GM19395 (cell line): ENCODE data around the gene CHRNA10.

Experiments
- ATAC-seq: cut with Tn5 transposase; IDR thresholded peaks from one replicate; pipeline ENCODE4 v1.9.1; 2021; ENCODE audit warnings: mild to moderate bottlenecking, moderate library complexity; ENCODE audit not compliant: unreplicated experiment

CHRNA10 gene

DNA sequence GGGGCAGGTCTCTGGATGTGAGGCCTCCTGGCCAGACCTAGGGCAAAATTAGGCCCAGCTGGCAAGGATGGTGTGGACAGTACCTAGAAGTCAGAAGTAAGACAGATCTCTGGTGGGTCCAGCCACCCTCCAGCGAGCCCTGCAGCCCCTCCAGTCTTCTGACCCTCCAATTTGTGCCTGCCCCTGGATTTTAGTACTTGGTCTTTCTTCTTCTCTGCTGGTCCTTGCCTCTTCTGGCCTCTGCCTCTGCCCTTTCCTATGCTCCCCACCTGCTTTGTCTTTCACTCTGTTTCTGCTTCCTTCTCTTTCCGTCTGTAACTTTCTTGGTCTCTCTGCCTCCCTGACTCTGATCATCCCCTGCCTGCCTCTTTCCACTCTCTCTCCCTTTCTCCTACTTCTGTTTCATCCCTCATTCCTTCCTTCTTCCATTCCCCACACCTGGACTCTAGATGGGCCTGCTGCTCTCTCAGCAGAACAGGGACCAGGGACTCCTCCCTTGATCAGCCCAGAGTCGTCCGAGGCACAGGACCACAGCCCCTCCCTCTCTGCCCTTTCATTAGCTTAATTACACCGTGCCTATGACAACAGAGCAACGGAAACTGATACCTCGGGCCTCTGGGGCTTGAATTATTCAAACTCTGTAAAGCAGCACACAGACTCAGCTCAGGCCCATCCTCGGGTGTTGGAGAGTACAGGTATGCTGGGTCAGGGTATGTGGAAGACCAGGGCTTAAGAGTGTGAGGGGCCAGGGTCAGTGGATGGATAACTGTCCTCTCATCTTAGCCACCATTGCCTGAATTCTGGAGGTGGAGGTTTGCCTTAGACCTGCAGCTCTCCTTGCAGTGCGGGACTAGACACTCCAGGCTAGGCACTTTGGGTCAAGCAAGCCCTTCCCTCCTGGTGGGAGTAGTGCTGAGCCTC, at the start of gene CHRNA10:
TSS of gene CHRNA10 (minus strand) at position 51 of the 921 bp plus-strand sequence. CDS start 72 bp downstream, outside the sequence.
- no peak for ATAC-seq

DNA sequence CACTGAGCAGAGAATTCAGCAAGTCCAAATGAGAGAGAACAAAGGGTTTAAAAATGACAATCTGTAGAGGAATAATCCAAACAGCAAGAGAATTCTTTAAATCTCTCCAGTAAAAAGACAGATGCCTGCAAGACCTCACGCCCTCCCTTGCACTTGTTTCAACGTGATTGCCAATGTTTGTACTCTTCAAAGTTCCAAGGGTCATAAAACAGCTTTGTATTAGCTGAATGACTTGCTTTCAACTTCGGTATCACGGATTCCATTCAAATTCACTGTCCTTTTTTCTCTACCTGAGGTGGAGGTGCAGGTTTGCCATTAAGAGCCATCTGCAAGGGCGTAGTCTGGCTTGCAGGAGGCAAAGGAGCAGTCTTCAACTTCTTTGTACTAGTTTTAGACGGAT, 41.1 kb upstream of the CHRNA10 start:
- ATAC-seq = no peak

DNA sequence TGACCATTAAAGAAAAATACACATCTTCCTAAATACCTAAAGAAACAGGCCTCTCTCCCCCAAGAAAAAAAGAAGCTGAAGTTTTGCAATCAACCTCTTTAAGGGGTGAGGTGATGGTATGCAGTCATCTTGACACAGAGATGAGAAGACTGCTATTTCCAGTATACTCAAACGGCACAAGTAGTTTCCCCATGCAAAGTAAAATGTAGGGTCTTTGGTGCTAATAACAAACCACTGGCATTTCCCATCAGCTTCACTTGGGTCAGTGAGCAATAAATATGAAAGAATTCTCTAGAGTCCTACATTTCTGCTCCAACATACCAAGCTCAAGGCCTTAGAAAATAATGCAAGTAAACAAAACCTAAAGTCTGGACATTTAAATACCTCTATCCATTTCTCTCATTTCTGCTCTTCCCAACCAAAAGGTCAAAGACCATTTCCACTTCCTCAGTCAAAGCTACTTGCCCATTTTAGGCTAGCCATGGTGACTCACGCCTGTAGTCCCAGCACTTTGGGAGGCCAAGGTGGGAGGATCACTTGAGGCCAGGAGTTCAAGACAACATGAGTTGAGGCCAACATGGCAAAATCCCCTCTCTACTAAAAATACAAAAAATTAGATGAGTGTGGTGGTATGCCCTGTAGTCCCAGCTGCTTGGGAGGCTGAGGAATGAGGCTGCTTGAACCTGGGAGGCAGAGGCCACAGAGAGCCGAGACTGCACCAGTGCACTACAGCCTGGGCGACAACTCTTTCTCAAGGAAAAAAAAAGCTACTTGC, 39.5 kb upstream of the CHRNA10 start:
- ATAC-seq = no peak

GRCh38 chr11:3709977-3710376, 38.8 kb upstream of the CHRNA10 start:
- no peak for ATAC-seq

DNA sequence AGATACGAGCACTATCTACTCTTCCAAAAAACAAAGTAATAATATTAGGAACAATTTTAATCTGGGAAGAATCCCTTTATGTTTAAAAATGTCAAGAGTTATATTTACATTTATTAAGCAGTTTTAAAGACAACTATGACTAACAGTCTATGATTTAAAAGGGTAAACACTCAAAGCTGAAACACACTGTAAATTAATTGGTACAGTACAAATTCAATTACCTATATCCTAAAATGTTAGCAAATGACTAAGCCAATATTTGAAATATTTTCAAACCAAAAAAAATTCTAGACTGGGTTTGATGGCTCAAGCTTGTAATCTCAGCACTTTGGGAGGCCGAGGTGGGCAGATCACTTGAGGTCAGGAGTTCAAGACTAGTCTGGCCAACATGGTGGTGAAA, 36.0 kb upstream of the CHRNA10 start:
- no peak for ATAC-seq

- ATAC-seq = no peak
These were observed 32.2 kb upstream of the CHRNA10 start for GRCh38 chr11:3703383-3703782.

DNA sequence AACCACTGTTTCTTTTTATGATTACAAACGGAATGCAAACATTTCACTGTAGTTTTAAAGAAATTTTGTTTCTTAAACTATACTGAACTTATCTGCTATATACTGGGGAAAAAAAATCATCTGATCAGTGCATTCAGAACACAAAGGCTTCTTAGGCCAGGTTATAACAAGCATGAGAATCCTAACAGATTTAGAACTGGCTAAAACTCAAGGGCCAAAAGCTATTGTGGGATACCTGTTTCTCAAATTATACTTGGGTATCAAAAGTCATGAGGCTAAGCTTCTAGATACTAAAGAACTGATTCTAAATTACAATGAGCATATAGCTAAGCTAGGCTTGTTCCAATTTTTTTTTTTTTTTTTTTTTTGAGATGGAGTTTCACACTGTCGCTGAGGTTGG, 29.7 kb upstream of the CHRNA10 start:
- ATAC-seq = no peak

DNA sequence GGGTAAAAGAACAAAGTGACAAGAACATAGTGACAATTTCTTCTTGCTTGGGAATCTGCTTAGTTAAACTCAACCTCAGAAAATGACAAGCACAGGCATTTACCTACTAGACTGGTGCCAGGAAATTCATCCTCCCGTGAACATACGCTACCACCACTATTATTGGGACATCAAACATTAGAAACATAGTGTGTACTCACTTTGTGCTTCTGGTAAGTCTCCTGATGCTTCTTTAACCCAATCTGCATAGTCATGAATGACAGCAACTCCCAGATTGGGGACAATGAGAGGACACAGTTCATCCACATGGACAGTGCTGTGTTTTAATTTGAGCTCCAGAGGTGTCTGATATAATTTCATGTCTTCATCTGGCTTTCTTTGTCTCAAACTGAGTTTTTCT, 29.2 kb upstream of the CHRNA10 start:
- ATAC-seq = no peak

DNA sequence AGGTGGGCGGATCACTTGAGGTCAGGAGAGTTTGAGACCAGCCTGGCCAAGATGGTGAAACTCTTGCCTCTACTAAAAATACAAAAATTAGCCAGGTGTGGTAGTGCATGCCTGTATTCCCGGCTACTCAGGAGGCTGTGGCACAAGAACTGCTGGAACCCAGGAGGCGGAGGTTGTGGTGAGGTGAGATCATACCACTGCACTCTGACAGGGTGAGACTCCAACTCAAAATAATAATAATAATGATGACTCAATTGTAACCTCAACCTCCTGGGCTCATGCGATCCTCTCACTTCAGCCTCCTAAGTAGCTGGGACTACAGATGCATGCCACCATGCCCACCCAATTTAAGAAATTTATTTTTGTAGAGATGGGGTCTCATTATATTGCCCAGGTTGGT, 15.6 kb upstream of the CHRNA10 start:
- no peak for ATAC-seq

DNA sequence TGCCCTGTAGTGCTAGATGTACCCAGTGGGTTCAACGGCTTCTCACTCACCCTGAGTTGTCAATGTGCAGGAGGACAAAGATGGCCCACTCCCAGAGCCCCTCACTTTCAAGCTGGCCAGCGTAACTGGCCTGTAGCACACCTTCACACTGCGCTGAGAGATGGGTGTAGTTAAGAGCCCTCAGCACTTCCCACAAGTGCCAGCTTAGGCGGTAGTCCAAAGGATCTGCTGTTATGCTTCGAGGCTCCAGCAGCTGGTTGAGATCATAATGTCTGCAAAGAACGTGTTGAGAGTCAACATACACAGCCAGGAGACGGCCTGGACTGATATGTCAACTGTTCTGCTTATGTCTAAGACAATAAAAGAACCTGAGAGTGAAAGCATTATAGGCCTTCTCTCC, 14.7 kb upstream of the CHRNA10 start:
- no peak for ATAC-seq

DNA sequence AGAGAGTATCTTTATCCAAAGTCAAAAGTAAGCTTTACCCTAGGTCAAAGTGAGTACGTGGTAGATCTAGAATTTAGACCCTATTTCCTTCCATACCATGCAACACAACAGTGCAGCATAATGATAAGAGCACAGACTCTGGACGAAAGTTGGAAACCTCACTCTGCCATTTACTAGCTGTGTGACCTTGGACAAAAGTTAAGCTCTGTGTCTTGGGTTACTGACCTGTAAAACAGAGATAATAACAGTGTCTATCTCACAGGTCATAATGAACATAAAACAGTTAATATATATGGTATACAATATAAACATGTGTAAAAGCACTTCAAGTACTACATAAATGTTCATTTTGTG, 13.6 kb upstream of the CHRNA10 start:
- no peak for ATAC-seq

- no peak for ATAC-seq
These were observed 13.1 kb upstream of the CHRNA10 start for GRCh38 chr11:3684129-3684818.

GRCh38 chr11:3683039-3683438, 11.9 kb upstream of the CHRNA10 start:
- ATAC-seq = no peak

GRCh38 chr11:3679077-3679476, 7.9 kb upstream of the CHRNA10 start:
- no peak for ATAC-seq

DNA sequence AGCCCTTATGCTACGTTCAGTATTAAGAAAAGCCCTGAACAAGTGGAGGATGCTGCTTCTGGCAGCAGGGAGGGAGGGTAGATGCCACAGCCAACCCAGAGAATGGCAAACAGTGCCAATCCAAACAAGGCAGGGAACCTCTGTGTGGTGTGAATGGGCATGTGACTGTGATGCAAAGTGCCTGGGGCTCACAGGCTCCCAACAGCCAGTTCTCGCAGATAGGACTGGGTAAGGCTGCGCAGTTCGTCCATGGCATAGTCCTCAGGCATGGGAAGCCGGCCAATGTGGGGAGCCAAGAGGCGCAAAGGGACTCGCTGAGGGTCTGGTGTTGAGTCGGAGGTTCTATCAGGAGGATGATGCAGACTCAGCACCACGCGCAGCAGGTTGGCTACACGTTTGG, 4.8 kb upstream of the CHRNA10 start:
- ATAC-seq = no peak

DNA sequence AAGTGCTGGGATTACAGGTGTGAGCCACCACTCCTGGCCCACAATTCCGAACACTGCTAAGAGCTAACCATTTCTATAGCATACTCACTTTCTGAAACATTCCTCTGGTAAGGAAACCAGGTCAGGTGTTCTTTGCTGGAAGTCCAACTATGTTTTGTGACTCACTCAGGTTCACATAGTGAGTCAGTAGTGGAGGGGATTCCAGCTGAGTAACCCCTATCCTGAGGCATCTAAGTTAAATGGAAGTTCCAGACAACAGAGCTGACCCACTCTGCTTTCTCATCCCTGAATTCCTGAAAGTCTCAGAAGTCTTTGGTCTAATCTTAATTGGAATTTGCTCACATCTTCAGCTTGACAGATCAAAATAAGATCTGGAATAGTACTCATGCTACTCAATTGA, 3.0 kb upstream of the CHRNA10 start:
- no peak for ATAC-seq

- no peak for ATAC-seq
These were observed 1.4 kb downstream of the CHRNA10 start for GRCh38 chr11:3669742-3670183.

- ATAC-seq = no peak
These were observed 2.1 kb downstream of the CHRNA10 start for GRCh38 chr11:3669128-3669527.

- no peak for ATAC-seq
These were observed 3.8 kb downstream of the CHRNA10 start for GRCh38 chr11:3667149-3668035.

GRCh38 chr11:3666023-3666530, 5.1 kb downstream of the CHRNA10 start:
- ATAC-seq = no peak
